Fibroblast of skin of right quadriceps (primary cell): ENCODE results near the gene DOCK2.
"Not testable (repeated sequence)": the region's sequence is repeated elsewhere in the genome, so short reads cannot be mapped to it uniquely, and the experiment has no call there.

Source experiments
- DNase-seq: peaks from one replicate; pipeline ENCODE4 v3.0.0-alpha.2; 2013

DOCK2 gene

DNA sequence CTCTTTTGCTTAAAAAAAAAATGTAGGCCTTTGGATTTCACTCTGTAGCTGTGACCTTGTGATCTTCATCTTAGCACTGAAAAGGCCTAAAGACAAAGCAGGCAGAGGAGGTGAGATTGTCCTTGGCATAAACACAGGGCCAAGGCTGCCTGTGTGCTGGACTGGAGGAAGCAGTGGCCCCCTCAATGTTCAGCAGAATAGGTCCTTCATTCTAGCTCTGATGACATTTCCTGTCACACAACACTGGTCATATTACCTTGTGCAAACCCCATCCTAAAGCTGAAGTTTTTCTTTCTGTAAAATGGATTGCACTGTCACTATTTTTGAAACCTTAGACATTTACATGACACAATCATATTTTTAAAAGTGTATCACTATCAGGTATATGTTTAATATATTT lies 195.8 kb downstream of the DOCK2 start:
- DNase-seq = no peak

GRCh38 chr5:169833681-169834292 lies 196.7 kb downstream of the DOCK2 start:
- peak; percentile 25 for DNase-seq

GRCh38 chr5:169834540-169834939 lies 197.5 kb downstream of the DOCK2 start:
- DNase-seq = not testable (repeated sequence)

GRCh38 chr5:169836835-169837536 lies 199.9 kb downstream of the DOCK2 start:
- no peak for DNase-seq

DNA sequence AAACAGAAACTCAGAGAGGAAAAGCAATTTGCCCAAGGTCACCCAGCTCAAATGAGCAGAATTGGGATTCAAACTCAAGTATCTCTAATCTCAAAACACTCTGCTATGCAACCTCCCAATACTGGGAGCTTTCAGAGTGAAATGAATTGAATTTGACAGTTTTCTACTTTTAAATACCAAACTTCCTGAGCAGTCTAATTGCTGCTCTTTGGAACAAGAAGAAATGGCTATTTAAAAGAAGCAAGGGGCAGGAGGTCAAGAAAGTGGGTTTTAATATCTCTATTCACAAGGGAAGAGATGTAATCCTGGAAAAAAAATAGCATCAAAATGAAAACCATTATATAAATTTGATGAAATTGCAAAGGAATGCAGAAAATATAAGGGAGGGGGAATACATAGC lies 200.6 kb downstream of the DOCK2 start:
- no peak for DNase-seq

DNA sequence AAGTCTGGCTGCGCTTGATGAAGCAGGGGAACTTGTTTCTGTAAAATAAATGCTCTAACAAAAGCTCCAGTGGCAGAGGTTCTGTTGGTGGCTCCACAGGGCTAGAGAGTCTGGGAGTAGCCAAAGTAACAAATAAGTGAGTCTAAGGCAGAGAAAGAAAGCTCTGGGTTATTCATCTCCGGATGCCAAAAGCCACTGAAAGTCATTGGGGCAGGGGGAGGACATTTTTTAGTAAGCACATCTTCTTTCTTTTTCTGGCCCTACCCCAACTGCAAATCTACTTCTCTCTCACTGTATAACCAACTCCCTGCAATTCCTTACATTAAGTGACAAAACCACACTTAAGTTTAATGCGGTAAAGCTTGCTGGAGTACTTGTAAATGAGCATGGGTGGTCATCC lies 201.6 kb downstream of the DOCK2 start:
- no peak for DNase-seq

DNA sequence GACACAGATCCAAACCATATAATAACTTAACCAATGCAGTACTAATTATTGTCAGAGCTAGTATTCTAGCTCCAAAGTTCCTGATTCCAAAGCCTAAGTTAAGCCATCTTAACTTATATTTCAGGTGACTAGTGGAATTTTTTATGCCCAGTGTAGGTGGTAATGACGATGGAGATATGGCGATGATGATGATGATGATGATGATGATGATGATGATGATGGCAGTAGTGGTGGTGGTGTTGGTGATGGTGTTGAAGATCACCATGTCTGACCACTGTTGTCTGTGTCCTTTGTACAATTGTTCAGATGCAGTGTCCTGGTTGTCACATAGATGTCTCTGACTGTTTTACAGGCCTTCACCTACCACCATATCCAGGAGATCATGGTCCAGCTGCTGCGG lies 203.3 kb downstream of the DOCK2 start:
- DNase-seq = no peak

GRCh38 chr5:169842699-169843098 lies 205.6 kb downstream of the DOCK2 start:
- DNase-seq = no peak

DNA sequence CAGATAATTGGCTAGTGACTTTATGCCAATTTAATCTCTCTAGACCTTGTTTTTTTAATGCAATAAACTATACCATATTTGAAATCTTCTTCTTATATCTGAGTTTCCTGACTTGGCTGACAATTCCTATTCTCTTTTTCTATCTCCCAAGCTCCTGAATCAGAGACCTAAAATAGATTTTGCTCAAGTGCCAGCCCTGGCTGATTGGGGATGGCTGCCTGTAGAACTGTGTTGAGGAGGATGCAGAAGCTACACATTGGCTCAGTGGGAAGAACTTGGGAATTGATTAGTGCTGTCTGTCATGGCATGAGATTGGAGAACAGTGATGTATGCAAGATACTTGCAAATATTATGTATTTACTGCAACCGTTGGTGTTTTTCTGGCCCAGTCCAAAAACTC lies 210.4 kb downstream of the DOCK2 start:
- no peak for DNase-seq

GRCh38 chr5:169848271-169848670 lies 211.2 kb downstream of the DOCK2 start:
- no peak for DNase-seq

GRCh38 chr5:169848792-169849191 lies 211.7 kb downstream of the DOCK2 start:
- DNase-seq = no peak

DNA sequence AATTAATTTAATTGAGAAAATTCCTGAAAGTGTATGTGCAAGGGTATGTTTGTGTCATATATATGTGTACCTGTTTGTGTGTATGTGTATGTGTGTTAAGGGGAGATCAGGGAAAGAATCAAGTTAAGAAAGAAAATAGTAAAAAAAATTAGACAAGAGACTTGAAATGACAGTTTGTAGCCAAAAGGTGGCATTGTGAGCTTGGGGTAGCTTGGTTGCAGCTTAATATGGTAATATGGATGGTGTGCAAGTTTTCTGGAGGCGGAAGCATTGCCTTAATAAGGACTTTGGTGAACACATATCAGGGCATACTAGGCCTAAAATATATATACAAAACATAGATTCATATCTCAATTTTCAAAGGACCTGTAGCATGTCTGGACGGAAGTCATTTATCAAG lies 213.3 kb downstream of the DOCK2 start:
- no peak for DNase-seq

GRCh38 chr5:169851321-169851850 lies 214.3 kb downstream of the DOCK2 start:
- no peak for DNase-seq

DNA sequence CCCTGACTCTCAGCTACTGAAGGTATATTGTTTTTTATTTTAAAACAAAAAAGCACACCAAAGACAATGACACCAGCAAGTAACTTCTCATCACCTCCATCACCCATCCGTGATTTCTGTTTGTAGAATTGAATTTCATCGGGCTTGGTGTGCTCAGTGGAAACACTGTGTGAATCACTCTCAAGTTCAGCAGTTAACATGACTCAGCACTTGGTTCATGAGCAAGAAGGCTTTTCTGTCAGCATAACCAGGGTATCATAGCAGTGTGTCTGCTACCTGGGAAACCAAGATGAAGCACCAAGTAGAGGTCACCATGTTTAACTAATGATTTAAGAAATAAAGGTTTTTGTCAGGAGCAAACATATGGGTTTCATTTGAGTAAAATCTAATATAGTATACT lies 219.5 kb downstream of the DOCK2 start:
- DNase-seq = peak; percentile 89

DNA sequence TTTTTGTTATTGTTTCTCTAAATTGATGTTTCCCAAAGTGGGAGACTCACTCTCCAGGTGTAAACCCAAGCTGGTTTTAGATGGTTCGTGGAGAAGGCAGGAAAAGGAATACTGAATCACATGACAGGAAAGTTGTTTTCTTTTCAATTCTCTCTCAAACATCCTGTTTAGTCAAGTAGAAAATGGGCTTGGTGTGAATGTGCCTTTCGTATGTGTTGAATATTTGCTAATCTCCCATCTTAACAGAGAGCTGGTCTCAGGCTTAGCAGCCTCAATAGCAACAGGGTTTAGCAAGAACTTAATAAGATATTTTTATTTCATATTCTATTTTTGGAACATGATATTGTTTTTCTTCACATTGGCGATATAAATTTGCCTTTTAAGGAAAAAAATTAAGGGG lies 223.5 kb downstream of the DOCK2 start:
- DNase-seq = no peak

- no peak for DNase-seq
Measured at GRCh38 chr5:169861433-169861832, 224.4 kb downstream of the DOCK2 start.

- DNase-seq = peak; percentile 79
Measured at GRCh38 chr5:169861934-169862333, 224.9 kb downstream of the DOCK2 start.

GRCh38 chr5:169862391-169862811 lies 225.3 kb downstream of the DOCK2 start:
- peak; percentile 37 for DNase-seq

DNA sequence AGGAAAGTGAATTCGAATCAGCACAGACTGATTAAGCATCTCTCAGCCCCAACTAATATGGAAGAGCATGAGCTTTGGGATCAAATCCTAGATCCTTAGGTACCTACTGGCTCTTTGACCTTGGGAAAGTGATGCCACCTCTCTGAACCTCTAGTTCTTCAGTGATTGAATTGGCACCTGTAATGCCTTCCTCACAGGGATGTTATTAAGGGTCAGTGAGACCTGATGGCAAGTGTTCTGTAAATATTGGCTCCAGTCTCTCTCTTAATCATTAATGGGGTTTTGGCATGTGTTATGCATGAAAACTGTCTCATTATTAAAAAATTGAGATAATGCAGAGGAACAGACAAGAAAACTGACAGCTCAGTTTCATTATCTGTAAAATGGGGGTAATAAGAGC lies 227.4 kb downstream of the DOCK2 start:
- DNase-seq = no peak

DNA sequence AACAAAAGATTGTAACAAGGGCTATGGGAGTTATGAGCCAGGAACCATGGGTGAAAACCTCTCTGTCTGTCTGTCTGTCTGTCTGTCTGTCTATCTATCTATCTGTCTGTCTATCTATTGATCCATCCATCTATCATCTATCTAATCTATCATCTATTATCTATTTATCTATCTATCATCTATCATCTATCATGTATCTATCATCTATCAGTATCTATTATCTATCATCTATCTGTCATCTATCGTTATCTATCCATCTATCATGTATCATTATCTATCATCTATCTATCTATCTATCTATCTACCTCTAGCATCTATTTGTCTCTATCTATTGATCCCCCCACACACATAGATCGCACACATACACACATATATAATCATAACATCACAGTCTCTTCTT lies 230.3 kb downstream of the DOCK2 start:
- DNase-seq = no peak

GRCh38 chr5:169869066-169869465 lies 232.0 kb downstream of the DOCK2 start:
- DNase-seq = no peak

DNA sequence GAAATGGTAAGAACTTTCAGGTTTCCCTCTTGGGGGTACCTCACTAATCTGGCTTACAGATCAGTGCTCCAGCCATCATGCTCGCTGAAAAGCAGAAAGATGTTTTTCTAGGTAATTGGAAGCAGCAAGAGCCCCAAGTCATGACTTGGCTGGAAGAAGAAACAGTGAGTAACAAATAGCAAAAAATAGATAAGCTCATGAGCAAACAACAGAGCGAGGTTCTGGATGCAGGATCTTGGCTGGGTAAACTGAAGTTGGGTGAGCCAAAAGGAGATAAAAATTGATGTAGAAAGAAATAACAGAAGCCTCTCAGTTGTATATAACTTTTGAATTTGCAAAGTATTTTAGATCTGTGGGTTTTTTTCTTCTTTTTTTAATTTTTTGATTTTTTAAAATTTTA lies 233.1 kb downstream of the DOCK2 start:
- no peak for DNase-seq

GRCh38 chr5:169871826-169872490 lies 234.9 kb downstream of the DOCK2 start:
- DNase-seq = no peak

DNA sequence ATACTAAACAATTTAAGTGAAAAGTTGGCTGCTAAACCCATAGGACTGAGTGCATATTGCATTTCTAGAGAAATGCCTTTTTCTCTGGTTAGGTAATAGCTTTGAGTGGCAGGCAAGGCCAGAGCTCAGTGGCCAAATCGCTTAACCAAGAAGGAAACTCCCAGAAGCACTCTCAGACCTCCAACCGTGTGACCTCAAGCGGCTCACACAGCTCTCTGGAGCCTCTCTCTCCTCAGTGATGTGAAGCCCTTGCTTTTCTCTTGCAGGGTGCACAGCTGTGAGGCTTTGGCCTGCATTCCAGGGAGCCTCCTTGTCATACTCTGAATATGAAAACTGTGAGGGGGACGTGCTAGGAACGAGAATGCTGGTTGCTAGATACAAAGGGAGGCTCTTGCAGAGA lies 236.6 kb downstream of the DOCK2 start:
- DNase-seq = peak; percentile 55
